Right atrium auricular region (tissue), 2 donors: Measurements from ENCODE around the gene DAW1. TPM values are rescaled to one million over a fixed set of nuclear protein-coding genes. Genes with fewer than 3 reads are reported as not detected.
A peak's percentile ranks its signal among the peaks of the same experiment; 100 is the strongest.

ENCODE experiments used
- DNase-seq: peaks from one replicate; pipeline ENCODE4 v3.0.0-alpha.2; 2019; ENCODE audit warnings: low spot score
- H3K27ac ChIP-seq, 2 donors: fragments of 200-600 bp; sonication (generic); 1 replicate in 1 of 2; 2 replicates in 1 of 2; pipeline ENCODE4 v1.5.1; 2016 to 2019
- H3K27me3 ChIP-seq, 2 donors: fragments of 200-600 bp; sonication (generic); one replicate each; pipeline versions ENCODE4 v1.5.1 to v1.6.0; 2017 to 2019
- H3K36me3 ChIP-seq: fragments of 200-600 bp; sonication (generic); one replicate; pipeline ENCODE4 v1.5.1; 2016
- H3K4me1 ChIP-seq, 2 donors: fragments of 200-600 bp; sonication (generic); one replicate each; pipeline versions ENCODE4 v1.5.1 to v1.6.0; 2017 to 2019
- H3K4me3 ChIP-seq, 2 donors: fragments of 200-600 bp; sonication (generic); 1 replicate in 1 of 2; 2 replicates in 1 of 2; pipeline ENCODE4 v1.5.1; 2017 to 2019; ENCODE audit warnings: mild to moderate bottlenecking in 1 of 2, moderate library complexity in 1 of 2
- H3K9me3 ChIP-seq, 2 donors: fragments of 200-600 bp; sonication (generic); one replicate each; pipeline ENCODE4 v1.5.1; 2019
- CTCF ChIP-seq, 2 donors: fragments of 200-600 bp; sonication (generic); IDR thresholded peaks; one replicate each; pipeline ENCODE4 v1.5.1; 2019; ENCODE audit warnings: antibody characterized with exemption in 2 of 2
- total RNA-seq, 2 donors: library from RNA; depleted of rRNA; stranded (reverse); fragments of >200 nt; gene quantifications; one replicate each; pipeline ENCODE4 v1.1.0, GENCODE V29; 2016

The DAW1 gene
- total RNA-seq, 2 donors from 2014 or later = 0.43 TPM; not detected in 1

- H3K27me3 ChIP-seq = no peaks in the 10 kb centered on the region
- no peaks in the 10 kb centered on the region for H3K36me3 ChIP-seq
- no peaks in the 10 kb centered on the region for H3K4me1 ChIP-seq
- peak; percentile 31 to 67 for TF ChIP-seq CTCF (IDR thresholded peaks at IDR 0.05)
- no peak overlapping the region for H3K27ac ChIP-seq
- no peaks in the 10 kb centered on the region for H3K9me3 ChIP-seq
- DNase-seq = peak; percentile 68
- H3K4me3 ChIP-seq = no peak overlapping the region
Measured at GRCh38 chr2:227884511-227884947, 13.1 kb downstream of the DAW1 start.

DNA sequence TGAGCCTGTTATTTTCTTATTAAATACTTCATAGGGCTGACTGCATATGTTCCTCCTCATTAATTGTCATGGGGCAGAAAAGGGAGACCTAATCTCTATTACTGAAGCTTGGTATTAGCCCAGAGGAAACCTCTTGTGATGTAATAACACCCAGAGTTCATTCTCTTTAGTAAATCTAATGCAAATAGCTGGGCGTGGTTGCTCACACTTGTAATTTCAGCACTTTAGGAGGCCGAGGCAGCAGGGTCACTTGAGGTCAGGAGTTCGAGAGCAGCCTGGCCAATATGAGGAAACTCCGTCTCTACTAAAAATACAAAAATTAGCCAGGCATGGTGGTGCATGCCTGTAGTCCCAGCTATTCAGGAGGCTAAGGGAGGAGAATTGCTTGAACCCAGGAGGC is 14.7 kb downstream of the DAW1 start:
- Histone ChIP-seq H3K27me3 (no peaks in the 10 kb centered on the region), H3K27ac (no peak overlapping the region), H3K36me3 (no peaks in the 10 kb centered on the region), H3K4me3 (no peak overlapping the region), H3K4me1 (no peaks in the 10 kb centered on the region), H3K9me3 (no peaks in the 10 kb centered on the region)
- TF ChIP-seq CTCF (IDR thresholded peaks at IDR 0.05) = no peak
- peak; percentile 63 for DNase-seq

- Histone ChIP-seq H3K4me1 (no peaks in the 10 kb centered on the region), H3K9me3 (no peaks in the 10 kb centered on the region), H3K27me3 (no peaks in the 10 kb centered on the region), H3K4me3 (no peak overlapping the region), H3K27ac (no peak overlapping the region), H3K36me3 (no peaks in the 10 kb centered on the region)
- no peak for TF ChIP-seq CTCF (IDR thresholded peaks at IDR 0.05)
- peak; percentile 60 for DNase-seq
Measured at GRCh38 chr2:227888289-227888688, 16.9 kb downstream of the DAW1 start.

GRCh38 chr2:227889336-227889735 is 17.9 kb downstream of the DAW1 start:
- Histone ChIP-seq H3K4me1 (no peaks in the 10 kb centered on the region), H3K36me3 (no peaks in the 10 kb centered on the region), H3K9me3 (no peaks in the 10 kb centered on the region), H3K4me3 (no peak overlapping the region), H3K27ac (no peak overlapping the region), H3K27me3 (no peaks in the 10 kb centered on the region)
- no peak for DNase-seq
- no peak for TF ChIP-seq CTCF (IDR thresholded peaks at IDR 0.05)

- Histone ChIP-seq H3K4me1 (no peaks in the 10 kb centered on the region), H3K27me3 (no peaks in the 10 kb centered on the region), H3K27ac (no peak overlapping the region), H3K4me3 (no peak overlapping the region), H3K36me3 (no peaks in the 10 kb centered on the region), H3K9me3 (no peaks in the 10 kb centered on the region)
- TF ChIP-seq CTCF (IDR thresholded peaks at IDR 0.05) = peak; percentile 26 to 72
- no peak for DNase-seq
Measured at GRCh38 chr2:227890495-227891079, 19.2 kb downstream of the DAW1 start.

GRCh38 chr2:227891673-227892072 is 20.2 kb downstream of the DAW1 start:
- DNase-seq = no peak
- Histone ChIP-seq H3K4me1 (no peaks in the 10 kb centered on the region), H3K27ac (no peak overlapping the region), H3K9me3 (no peaks in the 10 kb centered on the region), H3K27me3 (no peaks in the 10 kb centered on the region), H3K36me3 (no peaks in the 10 kb centered on the region), H3K4me3 (no peak overlapping the region)
- TF ChIP-seq CTCF (IDR thresholded peaks at IDR 0.05) = no peak
